HG03064 (cell line): ENCODE data around the gene CATSPER2.
"Not testable (repeated sequence)": the region's sequence is repeated elsewhere in the genome, so short reads cannot be mapped to it uniquely, and the experiment has no call there.

Source experiments
- ATAC-seq: cut with Tn5 transposase; IDR thresholded peaks from one replicate; pipeline ENCODE4 v1.9.1; 2021; ENCODE audit warnings: low read depth; ENCODE audit not compliant: unreplicated experiment

The CATSPER2 gene

GRCh38 chr15:43593328-43594190 lies 55.1 kb downstream of the CATSPER2 start, which contains the start of gene CKMT1B:
TSS of gene CKMT1B (plus strand) at chr15:43594027. CDS start at chr15:43594219, 192 bp downstream.
- ATAC-seq, result not testable (repeated sequence)

- ATAC-seq, result not testable (repeated sequence)
Observed at GRCh38 chr15:43592841-43593240, 55.8 kb downstream of the CATSPER2 start.

GRCh38 chr15:43589778-43590466 lies 58.7 kb downstream of the CATSPER2 start, which contains the start of gene PPIP5K1:
TSS of gene PPIP5K1 (minus strand) at chr15:43590208. CDS start at chr15:43584504, 5,704 bp downstream.
- peak; percentile 82 for ATAC-seq
